ENCODE results near the gene C1orf185. TPM values are rescaled to one million over a fixed set of nuclear protein-coding genes. Genes with fewer than 3 reads are reported as not detected.

C1orf185 gene
- total and polyA plus RNA-seq, 2 of the 4 experiments (the other 2 are of a cell fraction): not detected

- H3K56ac ChIP-seq (ENCODE audit: extremely low read depth, insufficient read depth, low read length): no peak overlapping the region
- in situ Hi-C loops (cut with MboI; ENCODE audit: low sequenced_read_pairs): no loop called here
- H3K27ac ChIP-seq (ENCODE audit: insufficient read depth, low read length): no peak overlapping the region
- intact Hi-C loops (cut with micrococcal nuclease): no loop called here
- no peak overlapping the region for H4K5ac ChIP-seq (ENCODE audit: low read depth, low read length)
- ChIA-PET CTCF (no interaction called here), POLR2A (ENCODE audit: unreplicated experiment) (no interaction called here)
- H3K27me3 ChIP-seq (ENCODE audit: control insufficient read depth, insufficient read depth, low read length): peaks cover 4% of the 10 kb centered on the region; the same call in 1 of the 2 replicates
- no peak overlapping the region for H3K4ac ChIP-seq (ENCODE audit: low read depth, low read length)
- ATAC-seq (ENCODE audit: low read depth) (no peak), DNase-seq (no peak)
- H2BK5ac ChIP-seq (ENCODE audit: low read depth, low read length, poor library complexity, severe bottlenecking): no peak overlapping the region
- no peak overlapping the region for H3K18ac ChIP-seq (ENCODE audit: low read depth, low read length)
- H3K9me1 ChIP-seq (ENCODE audit: insufficient read depth, low read length): no peaks in the 10 kb centered on the region
- no peak overlapping the region for H3K4me2 ChIP-seq (ENCODE audit: low read depth, low read length)
- H3K23ac ChIP-seq (ENCODE audit: low read depth, low read length): no peak overlapping the region
- H3K79me1 ChIP-seq (ENCODE audit: low read depth in 1 of 2, low read length in 2 of 2): no peaks in the 10 kb centered on the region
- TF ChIP-seq CTCF (conservative IDR thresholded peaks at IDR 0.05; ENCODE audit: low read depth, low read length) (no peak), MAZ (IDR thresholded peaks at IDR 0.05; ENCODE audit: borderline replicate concordance, low read depth, low read length) (no peak), CHD1 (IDR thresholded peaks at IDR 0.05; ENCODE audit: low read depth, low read length) (no peak), ELK1 (IDR thresholded peaks at IDR 0.05; ENCODE audit: borderline replicate concordance, low read depth, low read length) (no peak), NFE2L2 (IDR thresholded peaks at IDR 0.05; ENCODE audit: low read depth, low read length) (no peak), CEBPB (IDR thresholded peaks at IDR 0.05; ENCODE audit: low read depth, low read length) (no peak), RAD21 (IDR thresholded peaks at IDR 0.05; ENCODE audit: low read length) (no peak), BHLHE40 (IDR thresholded peaks at IDR 0.05; ENCODE audit: low read depth, low read length) (no peak), RFX5 (IDR thresholded peaks at IDR 0.05; ENCODE audit: low read depth, low read length) (no peak), POLR2A (IDR thresholded peaks at IDR 0.05; ENCODE audit: low read depth, low read length) (no peak), FOS (IDR thresholded peaks at IDR 0.05; ENCODE audit: low read depth, low read length) (no peak), MAFK (IDR thresholded peaks at IDR 0.05; ENCODE audit: low read depth, low read length) (no peak), MXI1 (IDR thresholded peaks at IDR 0.05; ENCODE audit: borderline replicate concordance, low read depth, low read length) (no peak), RCOR1 (IDR thresholded peaks at IDR 0.05; ENCODE audit: insufficient replicate concordance, low read length) (no peak), USF2 (IDR thresholded peaks at IDR 0.05; ENCODE audit: low read depth, low read length) (no peak), SMC3 (IDR thresholded peaks at IDR 0.05; ENCODE audit: low read depth, low read length) (no peak)
- no peak overlapping the region for H2BK15ac ChIP-seq (ENCODE audit: low read depth, low read length)
- no peak overlapping the region for H4K91ac ChIP-seq (ENCODE audit: insufficient read depth, low read depth, low read length)
- H3K4me3 ChIP-seq (ENCODE audit: insufficient read depth, low read depth, low read length): no peak overlapping the region
- no peak overlapping the region for H2AK9ac ChIP-seq (replicated peaks; ENCODE audit: low read depth, low read length, poor library complexity)
- H2BK120ac ChIP-seq (ENCODE audit: low read depth, low read length): no peak overlapping the region
- H2BK20ac ChIP-seq (ENCODE audit: low read depth, low read length): no peak overlapping the region
- H3K36me3 ChIP-seq (ENCODE audit: control insufficient read depth, insufficient read depth, low read length): no peaks in the 10 kb centered on the region
- no peak overlapping the region for H3K14ac ChIP-seq (replicated peaks; ENCODE audit: low read depth, low read length)
- no peak overlapping the region for H4K8ac ChIP-seq (ENCODE audit: low read depth in 2 of 2, low read length in 2 of 2)
- H2AK5ac ChIP-seq (ENCODE audit: low read depth, low read length): no peak overlapping the region
- H3K9ac ChIP-seq (ENCODE audit: low read depth, low read length): no peak overlapping the region
- no peak overlapping the region for H2AFZ ChIP-seq (replicated peaks; ENCODE audit: low read length, poor library complexity)
- dilution Hi-C loops (cut with HindIII; ENCODE audit: low sequenced_read_pairs, unreplicated experiment): no loop called here
- no peaks in the 10 kb centered on the region for H3K4me1 ChIP-seq (ENCODE audit: control insufficient read depth, insufficient read depth, low read length)
- BruUV-seq (replicated peaks): no TSS peak
- WGBS, 2 experiments (ENCODE audit: extremely low coverage in 2 of 2, insufficient read length in 1 of 2): no CpG with 5 or more reads among the region's 3 CpGs
- no peaks in the 10 kb centered on the region for H3K9me3 ChIP-seq (ENCODE audit: control insufficient read depth, insufficient read depth, low read length)
- no peaks in the 10 kb centered on the region for H4K20me1 ChIP-seq (ENCODE audit: insufficient read depth, low read length)
Measured at GRCh38 chr1:51172811-51173210, 70.8 kb downstream of the C1orf185 start.
